Fibroblast of lung (primary cell): ENCODE data around the gene ZFP64.
"Not testable (repeated sequence)": the region's sequence is repeated elsewhere in the genome, so short reads cannot be mapped to it uniquely, and the experiment has no call there.

ENCODE experiments used
- EZH2 ChIP-seq: IDR thresholded peaks from 2 replicates; pipeline ENCODE4 v1.5.1; 2012; ENCODE audit warnings: low read length, control low read depth, mild to moderate bottlenecking; ENCODE audit errors: missing control alignments
- TF ChIP-seq, protein P1 (sequence below), 2 donors: IDR thresholded peaks in 1 of 2; conservative IDR thresholded peaks in 1 of 2; 1 replicate in 1 of 2; 2 replicates in 1 of 2; pipeline ENCODE4 v1.5.1; 2011 to 2012; ENCODE audit warnings: low read length in 2 of 2, control low read depth in 1 of 2, inconsistent platforms in 1 of 2, low read depth in 1 of 2, mild to moderate bottlenecking in 1 of 2

DNA sequence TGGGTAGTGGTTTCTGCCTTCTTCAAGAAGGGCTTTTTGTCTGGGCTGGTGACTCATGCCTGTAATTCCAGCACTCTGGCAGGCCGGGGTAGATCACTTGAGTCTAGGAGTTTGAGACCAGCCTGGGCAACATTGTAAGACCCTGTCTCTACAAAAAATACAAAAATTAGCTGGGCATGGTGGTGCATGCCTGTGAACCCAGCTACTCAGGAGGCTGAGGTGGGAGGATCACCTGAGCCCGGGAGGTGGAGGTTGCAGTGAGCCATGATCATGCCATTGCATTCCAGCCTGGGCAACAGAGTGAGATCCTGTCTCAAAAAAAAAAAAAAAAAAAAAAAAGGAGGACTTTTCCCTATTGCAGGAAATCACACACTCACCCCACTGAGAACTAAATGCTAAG, 57.9 kb downstream of the ZFP64 start:
- TF ChIP-seq EZH2 = not testable (repeated sequence)
- TF ChIP-seq, protein P1, sequence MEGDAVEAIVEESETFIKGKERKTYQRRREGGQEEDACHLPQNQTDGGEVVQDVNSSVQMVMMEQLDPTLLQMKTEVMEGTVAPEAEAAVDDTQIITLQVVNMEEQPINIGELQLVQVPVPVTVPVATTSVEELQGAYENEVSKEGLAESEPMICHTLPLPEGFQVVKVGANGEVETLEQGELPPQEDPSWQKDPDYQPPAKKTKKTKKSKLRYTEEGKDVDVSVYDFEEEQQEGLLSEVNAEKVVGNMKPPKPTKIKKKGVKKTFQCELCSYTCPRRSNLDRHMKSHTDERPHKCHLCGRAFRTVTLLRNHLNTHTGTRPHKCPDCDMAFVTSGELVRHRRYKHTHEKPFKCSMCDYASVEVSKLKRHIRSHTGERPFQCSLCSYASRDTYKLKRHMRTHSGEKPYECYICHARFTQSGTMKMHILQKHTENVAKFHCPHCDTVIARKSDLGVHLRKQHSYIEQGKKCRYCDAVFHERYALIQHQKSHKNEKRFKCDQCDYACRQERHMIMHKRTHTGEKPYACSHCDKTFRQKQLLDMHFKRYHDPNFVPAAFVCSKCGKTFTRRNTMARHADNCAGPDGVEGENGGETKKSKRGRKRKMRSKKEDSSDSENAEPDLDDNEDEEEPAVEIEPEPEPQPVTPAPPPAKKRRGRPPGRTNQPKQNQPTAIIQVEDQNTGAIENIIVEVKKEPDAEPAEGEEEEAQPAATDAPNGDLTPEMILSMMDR (conservative IDR thresholded peaks at IDR 0.05 in 1 of 2, IDR thresholded peaks at IDR 0.05 in 1 of 2; ENCODE audit: low read depth in 1 of 2, low read length in 2 of 2) = not testable (repeated sequence)
